HG02885 (cell line): ENCODE results near the gene OR52J3.

Source experiments
- ATAC-seq: cut with Tn5 transposase; IDR thresholded peaks from one replicate; pipeline ENCODE4 v1.9.1; 2021; ENCODE audit warnings: mild to moderate bottlenecking; ENCODE audit not compliant: unreplicated experiment, poor library complexity

Gene OR52J3

DNA sequence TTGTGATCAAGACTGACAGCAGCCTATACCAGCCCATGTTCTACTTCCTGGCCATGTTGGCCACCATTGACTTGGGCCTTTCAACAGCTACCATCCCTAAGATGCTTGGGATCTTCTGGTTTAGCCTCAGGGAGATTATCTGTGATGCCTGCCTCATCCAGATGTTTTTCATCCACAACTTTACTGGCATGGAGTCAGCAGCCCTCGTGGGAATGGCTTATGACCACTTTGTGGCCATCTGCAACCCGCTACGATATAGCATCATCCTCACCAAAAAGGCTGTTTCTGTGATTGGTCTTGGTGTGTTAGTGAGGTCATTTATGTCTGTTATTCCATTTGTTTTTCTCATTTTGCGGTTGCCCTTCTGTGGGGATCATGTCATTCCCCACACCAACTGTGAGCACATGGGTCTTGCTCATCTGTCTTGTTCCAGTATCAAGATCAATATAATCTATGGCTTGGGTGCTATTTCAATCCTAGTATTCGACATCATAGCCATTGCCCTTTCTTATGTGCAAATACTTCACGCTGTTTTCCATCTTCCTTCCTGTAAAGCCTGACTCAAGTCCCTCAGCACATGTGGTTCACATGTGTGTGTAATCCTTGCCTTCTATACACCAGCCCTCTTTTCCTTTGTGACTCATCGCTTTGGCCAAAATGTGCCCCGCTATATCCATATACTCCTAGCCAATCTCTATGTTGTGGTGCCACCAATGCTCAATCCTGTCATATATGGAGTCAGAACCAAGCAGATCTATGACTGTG lies 46.7 kb downstream of the OR52J3 start:
- no peak for ATAC-seq

- no peak for ATAC-seq
These were observed 49.7 kb downstream of the OR52J3 start for GRCh38 chr11:5096011-5096410.
